Transverse colon (tissue), 4 donors: ENCODE results near the gene PSORS1C1. TPM values are rescaled to one million over a fixed set of nuclear protein-coding genes. Genes with fewer than 3 reads are reported as not detected.

Source experiments
- DNase-seq: peaks from one replicate; pipeline ENCODE4 v3.0.0-alpha.2; 2019
- H3K27ac ChIP-seq, 4 donors: fragments of 200-600 bp; sonication (generic); 2 replicates each; pipeline ENCODE4 v1.5.1; 2016 to 2018; ENCODE audit warnings: inconsistent platforms in 4 of 4
- H3K27me3 ChIP-seq: fragments of 200-600 bp; sonication (generic); 2 replicates; pipeline ENCODE4 v1.5.1; 2017; ENCODE audit warnings: inconsistent platforms
- H3K36me3 ChIP-seq, 4 donors: fragments of 200-600 bp; sonication (generic); 2 replicates each; pipeline ENCODE4 v1.5.1; 2017 to 2019; ENCODE audit warnings: inconsistent platforms in 4 of 4
- H3K4me1 ChIP-seq, 4 donors: fragments of 200-600 bp; sonication (generic); 2 replicates each; pipeline ENCODE4 v1.5.1; 2017 to 2020; ENCODE audit warnings: inconsistent platforms in 4 of 4
- H3K4me3 ChIP-seq, 4 donors: fragments of 200-600 bp; sonication (generic); 1 replicate in 1 of 4; 2 replicates in 3 of 4; pipeline versions ENCODE4 v1.5.1 to v1.6.1; 2017 to 2019; ENCODE audit warnings: inconsistent platforms in 4 of 4
- H3K9me3 ChIP-seq, 2 donors: fragments of 200-600 bp; sonication (generic); 2 replicates each; pipeline ENCODE4 v1.5.1; 2017 to 2019; ENCODE audit warnings: inconsistent platforms in 2 of 2
- EP300 ChIP-seq: sonication (generic); formaldehyde crosslinking; IDR thresholded peaks from one replicate; pipeline ENCODE4 v1.6.1; 2017; ENCODE audit warnings: antibody characterized with exemption, low read depth
- POLR2A ChIP-seq: fragments of 450-650 bp; IDR thresholded peaks from one replicate; pipeline ENCODE4 v1.6.1; 2016; ENCODE audit warnings: antibody characterized with exemption, mild to moderate bottlenecking, moderate library complexity
- POLR2AphosphoS5 ChIP-seq, 3 donors: sonication (generic); formaldehyde crosslinking; IDR thresholded peaks; one replicate each; pipeline ENCODE4 v1.6.1; 2016; ENCODE audit warnings: antibody characterized with exemption in 3 of 3
- WGBS, 2 donors: methylation state at CpG; one replicate each; pipeline ENCODE4 v1.1.5; 2018; ENCODE audit warnings: low coverage in 1 of 2; 5-methylcytosine and 5-hydroxymethylcytosine counted together
- in situ Hi-C, 4 donors: fragments of 200-750 bp; cut with MboI; loops; one replicate each; pipeline versions ENCODE4 v1.15.0 to v1.15.1; 2017; ENCODE audit warnings: low sequenced_read_pairs in 3 of 4, low pct_ligation_motif_present in 1 of 4, low pct_unique_long_range_greater_than_20kb in 1 of 4
- intact Hi-C: fragments of 100-400 bp; cut with DNase I; formaldehyde crosslinking; loops from one replicate; pipeline ENCODE4 v1.15.1; 2023; ENCODE audit warnings: low total_unique reads
- total RNA-seq, 4 donors: library from RNA; depleted of rRNA; stranded (reverse); fragments of >200 nt; gene quantifications; one replicate each; pipeline ENCODE4 v1.1.0, GENCODE V29; 2016
- TF ChIP-seq, protein P1 (sequence below), 5 experiments: fragments of 200-600 bp in 3 of 5; fragments of 450-650 bp in 2 of 5; sonication (generic) in 3 of 5; IDR thresholded peaks; 1 replicate in 2 of 5; 2 replicates in 3 of 5; pipeline ENCODE4 v1.5.1; 2016 to 2017; ENCODE audit warnings: antibody characterized with exemption in 5 of 5, inconsistent platforms in 3 of 5, mild to moderate bottlenecking in 2 of 5, moderate library complexity in 1 of 5

The PSORS1C1 gene
- total RNA-seq, 4 donors from 2014 or later, result 8.8 to 19.0 (median 13.4) TPM

GRCh38 chr6:31079656-31080261, 34.8 kb upstream of the PSORS1C1 start:
- H3K27me3 ChIP-seq, result peaks cover 14% of the 10 kb centered on the region
- in situ Hi-C loops, result loop anchor here in 3 of 4 donors (5.0 to 25.0 kb wide), 4 partner anchors 162 to 617 kb away; partner anchors contain the start of gene VARS2 (in 1 of the 3)
- H3K9me3 ChIP-seq, result no peaks in the 10 kb centered on the region
- 18 to 46% methylated on average over 7 to 22 of the region's 22 CpGs for WGBS, 2 donors
- H3K4me3 ChIP-seq, result peak overlapping the region in 1 of 4 donors; percentile 2
- intact Hi-C loops, result loop anchor here (10.0 kb wide), 1 partner anchor 245 kb away; no protein-coding TSS in a partner anchor
- H3K36me3 ChIP-seq, result no peaks in the 10 kb centered on the region
- peaks cover 0 to 4% (median 0%) of the 10 kb centered on the region in 4 donors for H3K4me1 ChIP-seq
- peak; percentile 64 for DNase-seq
- TF ChIP-seq, protein P1, sequence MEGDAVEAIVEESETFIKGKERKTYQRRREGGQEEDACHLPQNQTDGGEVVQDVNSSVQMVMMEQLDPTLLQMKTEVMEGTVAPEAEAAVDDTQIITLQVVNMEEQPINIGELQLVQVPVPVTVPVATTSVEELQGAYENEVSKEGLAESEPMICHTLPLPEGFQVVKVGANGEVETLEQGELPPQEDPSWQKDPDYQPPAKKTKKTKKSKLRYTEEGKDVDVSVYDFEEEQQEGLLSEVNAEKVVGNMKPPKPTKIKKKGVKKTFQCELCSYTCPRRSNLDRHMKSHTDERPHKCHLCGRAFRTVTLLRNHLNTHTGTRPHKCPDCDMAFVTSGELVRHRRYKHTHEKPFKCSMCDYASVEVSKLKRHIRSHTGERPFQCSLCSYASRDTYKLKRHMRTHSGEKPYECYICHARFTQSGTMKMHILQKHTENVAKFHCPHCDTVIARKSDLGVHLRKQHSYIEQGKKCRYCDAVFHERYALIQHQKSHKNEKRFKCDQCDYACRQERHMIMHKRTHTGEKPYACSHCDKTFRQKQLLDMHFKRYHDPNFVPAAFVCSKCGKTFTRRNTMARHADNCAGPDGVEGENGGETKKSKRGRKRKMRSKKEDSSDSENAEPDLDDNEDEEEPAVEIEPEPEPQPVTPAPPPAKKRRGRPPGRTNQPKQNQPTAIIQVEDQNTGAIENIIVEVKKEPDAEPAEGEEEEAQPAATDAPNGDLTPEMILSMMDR (IDR thresholded peaks at IDR 0.05), result peak; percentile 70 to 84 (median 76)
- no peak for TF ChIP-seq POLR2AphosphoS5 (IDR thresholded peaks at IDR 0.05)
- H3K27ac ChIP-seq, result no peak overlapping the region

DNA sequence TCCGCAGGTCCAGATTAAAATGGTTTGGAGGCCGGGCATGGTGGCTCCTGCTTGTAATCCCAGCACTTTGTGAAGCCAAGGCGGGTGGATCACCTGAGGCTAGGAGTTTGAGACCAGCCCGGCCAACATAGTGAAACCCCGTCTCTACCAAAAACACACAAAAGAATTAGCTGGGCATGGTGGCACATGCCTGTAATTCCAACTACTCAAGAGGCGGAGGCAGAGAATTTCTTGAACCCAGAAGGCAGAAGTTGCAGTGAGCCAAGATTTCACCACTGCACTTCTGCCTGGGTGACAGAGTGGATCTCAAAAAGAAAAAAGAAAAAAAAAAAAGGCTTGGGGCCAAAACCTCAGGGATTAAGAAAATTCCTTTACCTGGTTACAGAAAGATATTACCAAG, 32.7 kb upstream of the PSORS1C1 start:
- in situ Hi-C loops, result loop anchor here in 1 of 4 donors (10.0 to 25.0 kb wide), 2 partner anchors 257 to 620 kb away; no protein-coding TSS in a partner anchor
- Histone ChIP-seq H3K4me3 (no peak overlapping the region), H3K27ac (no peak overlapping the region), H3K9me3 (no peaks in the 10 kb centered on the region), H3K27me3 (peaks cover 19% of the 10 kb centered on the region), H3K4me1 (peaks cover 0 to 4% (median 0%) of the 10 kb centered on the region in 4 donors), H3K36me3 (no peaks in the 10 kb centered on the region)
- intact Hi-C loops, result loop anchor here (10.0 kb wide), 1 partner anchor 247 kb away; no protein-coding TSS in a partner anchor
- DNase-seq, result no peak
- 84 to 100% methylated on average over 5 to 6 of the region's 6 CpGs for WGBS, 2 donors
- TF ChIP-seq POLR2AphosphoS5 (IDR thresholded peaks at IDR 0.05) (no peak), EP300 (no peak)
- TF ChIP-seq, protein P1 (IDR thresholded peaks at IDR 0.05), result no peak

DNA sequence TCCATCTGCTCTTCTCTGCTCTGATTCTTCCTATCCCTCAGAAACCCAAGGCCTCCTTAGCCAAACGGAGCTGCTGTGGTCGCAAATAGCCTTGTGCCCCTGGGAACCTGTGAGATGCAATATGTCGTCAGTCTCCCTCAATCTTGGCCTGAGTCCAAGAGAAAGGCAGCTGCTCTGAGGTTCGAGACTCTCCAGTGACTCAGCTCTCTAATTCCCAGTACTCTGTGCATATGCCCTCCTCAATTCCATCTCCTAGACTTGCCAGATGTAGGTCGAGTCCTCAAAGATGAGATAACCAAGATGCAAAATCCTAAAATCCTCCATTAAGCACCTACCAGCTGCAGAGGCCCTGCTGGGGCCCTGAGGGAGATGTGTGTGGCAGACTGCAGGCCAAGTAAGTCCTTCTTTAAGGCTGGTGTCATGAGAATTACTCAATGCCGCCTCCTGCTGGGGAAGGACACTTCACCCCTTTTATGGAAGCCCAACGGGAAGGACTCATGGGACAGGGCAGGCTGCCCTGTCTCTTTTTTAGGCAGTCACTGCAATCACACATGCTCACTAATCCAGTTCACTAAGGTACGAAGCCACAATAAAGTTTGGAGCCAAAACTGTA, 30.8 kb upstream of the PSORS1C1 start:
- H3K4me3 ChIP-seq, result no peak overlapping the region
- H3K27ac ChIP-seq, result no peak overlapping the region
- peak; percentile 44 for DNase-seq
- peaks cover 19% of the 10 kb centered on the region for H3K27me3 ChIP-seq
- in situ Hi-C loops (loop anchor here in 1 of 4 donors (10.0 to 25.0 kb wide), 2 partner anchors 259 to 622 kb away; no protein-coding TSS in a partner anchor), intact Hi-C loops (loop anchor here (10.0 kb wide), 1 partner anchor 249 kb away; no protein-coding TSS in a partner anchor)
- H3K9me3 ChIP-seq, result no peaks in the 10 kb centered on the region
- no peak for TF ChIP-seq EP300
- TF ChIP-seq POLR2AphosphoS5 (IDR thresholded peaks at IDR 0.05), result no peak
- TF ChIP-seq, protein P1 (IDR thresholded peaks at IDR 0.05), result peak in 3 of 5 experiments; percentile 10 to 33 (median 29)
- TF ChIP-seq POLR2A, result no peak
- H3K36me3 ChIP-seq, result no peaks in the 10 kb centered on the region
- H3K4me1 ChIP-seq, result peaks cover 0 to 10% (median 0%) of the 10 kb centered on the region in 4 donors
- WGBS, 2 donors, result 47 to 69% methylated on average over 2 to 8 of the region's 8 CpGs

DNA sequence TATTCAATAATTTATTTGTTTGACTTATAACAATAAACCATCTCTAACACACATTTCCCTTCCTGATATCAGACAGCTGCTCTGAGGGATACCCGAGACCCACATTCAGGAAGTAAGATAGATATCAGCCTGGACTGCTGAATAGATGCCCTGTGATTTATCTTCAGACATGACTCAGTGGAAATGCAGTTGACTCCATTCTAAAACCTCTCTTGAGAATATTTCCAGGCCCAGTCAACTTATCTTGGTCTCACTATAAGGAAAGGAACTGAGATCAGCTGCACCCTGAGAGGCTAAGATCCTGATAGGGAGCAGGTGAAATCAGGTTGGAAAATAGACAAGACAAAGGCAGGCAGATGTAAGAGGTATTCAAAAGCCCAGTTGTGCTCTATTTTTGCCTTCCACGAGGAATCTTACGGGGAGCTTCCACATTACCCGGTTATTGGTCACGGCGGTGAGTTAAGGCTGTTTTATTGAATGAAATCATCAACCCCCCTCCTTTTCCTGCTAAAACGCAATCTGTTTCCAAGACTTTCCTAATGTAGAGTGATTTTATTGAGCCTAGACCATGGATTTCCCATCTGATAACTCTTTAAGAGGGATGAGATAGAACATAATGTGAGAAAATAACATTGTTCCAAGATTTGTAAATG, 27.7 kb upstream of the PSORS1C1 start:
- 36 to 41% methylated on average over 6 to 7 of the region's 7 CpGs for WGBS, 2 donors
- in situ Hi-C loops (loop anchor here in 1 of 4 donors (10.0 to 25.0 kb wide), 2 partner anchors 262 to 625 kb away; no protein-coding TSS in a partner anchor), intact Hi-C loops (loop anchor here (10.0 kb wide), 1 partner anchor 252 kb away; no protein-coding TSS in a partner anchor)
- TF ChIP-seq POLR2A (no peak), POLR2AphosphoS5 (IDR thresholded peaks at IDR 0.05) (no peak), EP300 (no peak)
- TF ChIP-seq, protein P1 (IDR thresholded peaks at IDR 0.05), result no peak
- peak overlapping the region in 1 of 4 donors; percentile 7 for H3K27ac ChIP-seq
- DNase-seq, result no peak
- peaks cover 0 to 18% (median 0%) of the 10 kb centered on the region in 4 donors for H3K4me1 ChIP-seq
- no peaks in the 10 kb centered on the region for H3K36me3 ChIP-seq
- no peak overlapping the region for H3K4me3 ChIP-seq
- no peaks in the 10 kb centered on the region for H3K9me3 ChIP-seq
- H3K27me3 ChIP-seq, result peaks cover 10% of the 10 kb centered on the region
